MG63 (cell line): ENCODE results near the gene WASF3. TPM values are rescaled to one million over a fixed set of nuclear protein-coding genes. Genes with fewer than 3 reads are reported as not detected.
A peak's percentile ranks its signal among the peaks of the same experiment; 100 is the strongest.
"Not testable (repeated sequence)": the region's sequence is repeated elsewhere in the genome, so short reads cannot be mapped to it uniquely, and the experiment has no call there.

ENCODE experiments used
- DNase-seq: peaks from one replicate; pipeline ENCODE4 v3.0.0-alpha.2; 2020
- H3K27me3 ChIP-seq: fragments of 250-450 bp; sonication (Bioruptor Pico); 2 replicates; pipeline ENCODE4 v1.5.1; 2020; ENCODE audit warnings: mild to moderate bottlenecking, moderate library complexity
- H3K36me3 ChIP-seq: fragments of 250-450 bp; sonication (Bioruptor Pico); 2 replicates; pipeline ENCODE4 v1.5.1; 2020; ENCODE audit warnings: mild to moderate bottlenecking, moderate library complexity
- H3K4me3 ChIP-seq: fragments of 250-450 bp; sonication (Bioruptor Pico); 2 replicates; pipeline ENCODE4 v1.5.1; 2020; ENCODE audit warnings: mild to moderate bottlenecking, moderate library complexity
- H3K9me3 ChIP-seq: fragments of 250-450 bp; sonication (Bioruptor Pico); 2 replicates; pipeline ENCODE4 v1.5.1; 2020; ENCODE audit warnings: mild to moderate bottlenecking, moderate library complexity
- total RNA-seq: library from RNA; depleted of rRNA; stranded (reverse); fragments of >200 nt; shearing (Covaris generic); gene quantifications from 2 replicates; pipeline ENCODE4 v1.2.3, GENCODE V29; 2014; ENCODE audit warnings: low replicate concordance

The WASF3 gene
- total RNA-seq, 1 experiment from 2014 or later: 6.0 TPM

DNA sequence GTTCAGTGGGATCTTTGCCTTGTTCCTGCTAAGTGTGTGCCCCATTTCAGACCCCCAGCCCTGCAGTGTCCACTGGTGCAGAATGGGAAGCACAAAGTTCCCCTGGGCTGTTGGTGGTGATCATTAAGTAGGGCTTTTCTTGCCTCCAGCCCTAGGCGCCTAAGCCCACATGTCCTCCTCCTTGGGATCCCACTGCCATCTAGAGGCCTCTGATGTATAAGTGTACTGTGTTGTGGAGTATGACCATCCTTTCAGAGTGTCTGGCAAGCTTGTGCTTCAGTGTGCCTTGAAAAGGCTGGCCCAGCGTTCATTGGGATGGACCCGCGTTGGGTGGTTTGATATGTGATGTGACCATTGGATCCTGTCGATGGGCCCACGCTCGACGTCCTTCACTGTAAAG, 71.2 kb downstream of the WASF3 start:
- Histone ChIP-seq H3K4me3 (no peak overlapping the region), H3K9me3 (peaks cover 25% of the 10 kb centered on the region), H3K27me3 (no peaks in the 10 kb centered on the region), H3K36me3 (peaks cover 37% of the 10 kb centered on the region)
- no peak for DNase-seq

DNA sequence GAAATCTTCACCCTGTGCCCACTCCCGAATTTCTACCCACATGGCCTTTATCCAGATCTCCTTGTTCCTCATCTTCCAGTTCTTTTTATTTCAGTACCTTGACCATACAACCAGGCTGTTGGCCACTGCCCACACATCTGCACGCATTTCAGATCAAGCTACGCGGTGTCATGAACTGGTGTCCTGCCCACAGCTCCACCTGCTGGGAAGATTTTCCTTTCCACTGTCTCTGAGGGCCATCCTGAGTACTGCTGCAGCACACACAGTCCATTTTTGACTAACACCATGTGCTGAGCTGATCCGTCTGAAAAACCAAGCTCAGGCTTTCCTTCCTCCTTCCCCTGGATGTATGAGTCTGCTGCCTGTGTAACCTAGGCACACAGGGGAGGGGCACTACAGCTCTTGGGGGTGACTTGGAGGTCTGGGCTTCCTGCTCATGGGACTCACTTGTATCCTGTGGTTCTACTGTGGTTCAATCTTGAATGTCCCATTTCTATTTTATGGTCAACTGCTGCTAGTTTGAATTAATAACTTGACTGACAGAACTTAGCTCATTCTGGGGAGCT, 71.9 kb downstream of the WASF3 start:
- H3K27me3 ChIP-seq: no peaks in the 10 kb centered on the region
- peaks cover 21% of the 10 kb centered on the region for H3K9me3 ChIP-seq
- H3K36me3 ChIP-seq: peaks cover 35% of the 10 kb centered on the region
- DNase-seq: no peak
- H3K4me3 ChIP-seq: no peak overlapping the region

DNA sequence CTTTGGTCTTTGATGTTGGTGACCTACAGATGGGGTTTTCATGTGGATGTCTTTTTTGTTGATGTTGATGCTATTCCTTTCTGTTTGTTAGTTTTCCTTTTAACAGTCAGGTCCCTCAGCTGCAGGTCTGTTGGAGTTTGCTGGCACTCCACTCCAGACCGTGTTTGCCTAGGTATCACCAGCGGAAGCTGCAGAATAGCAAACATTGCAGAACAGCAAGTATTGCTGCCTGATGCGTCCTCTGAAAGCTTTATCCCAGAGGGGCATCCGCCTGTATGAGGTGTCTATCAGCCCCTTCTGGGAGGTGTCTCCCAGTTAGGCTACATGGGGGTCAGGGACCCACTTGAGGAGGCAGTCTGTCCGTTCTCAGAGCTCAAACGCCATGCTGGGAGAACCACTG, 78.2 kb downstream of the WASF3 start:
- H3K4me3 ChIP-seq, H3K9me3 ChIP-seq, H3K27me3 ChIP-seq, DNase-seq: not testable (repeated sequence)
- H3K36me3 ChIP-seq: peaks cover 34% of the 10 kb centered on the region

DNA sequence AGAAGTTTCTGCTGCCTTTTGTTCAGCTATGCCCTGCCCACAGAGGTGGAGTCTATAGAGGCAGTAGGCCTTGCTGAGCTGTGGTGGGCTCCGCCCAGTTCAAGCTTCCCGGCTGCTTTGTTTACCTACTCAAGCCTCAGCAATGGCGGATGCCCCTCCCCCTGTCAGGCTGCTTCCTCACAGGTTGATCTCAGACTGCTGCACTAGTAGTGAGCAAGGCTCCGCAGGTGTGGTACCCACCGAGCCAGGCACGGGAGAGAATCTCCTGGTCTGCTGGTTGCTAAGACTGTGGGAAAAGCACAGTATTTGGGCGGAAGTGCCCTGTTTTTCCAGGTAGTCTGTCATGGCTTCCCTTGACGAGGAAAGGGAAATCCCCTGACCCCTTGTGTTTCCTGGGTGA, 78.6 kb downstream of the WASF3 start:
- DNase-seq, H3K27me3 ChIP-seq, H3K4me3 ChIP-seq: not testable (repeated sequence)

DNA sequence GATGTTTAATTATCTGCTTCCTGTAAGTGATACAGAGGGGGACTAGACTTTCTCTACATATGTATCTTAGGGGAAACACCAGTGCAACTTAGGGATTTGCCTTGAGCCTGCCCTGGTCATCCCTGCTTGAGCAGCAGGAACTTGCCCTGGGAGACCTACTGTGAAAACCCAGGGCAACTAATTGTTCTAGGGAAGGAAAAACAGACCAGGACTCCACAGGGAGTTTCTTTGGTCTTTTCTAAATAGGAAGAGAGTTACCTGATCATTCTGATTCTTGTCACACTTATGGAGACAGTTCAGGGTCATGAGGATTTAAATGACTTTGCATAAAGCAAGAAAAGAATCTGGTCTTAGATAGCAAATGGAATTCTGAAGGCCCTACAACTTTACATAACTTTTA, 89.1 kb downstream of the WASF3 start:
- H3K36me3 ChIP-seq: peaks cover 34% of the 10 kb centered on the region
- no peak for DNase-seq
- H3K9me3 ChIP-seq: peaks cover 18% of the 10 kb centered on the region
- H3K27me3 ChIP-seq: no peaks in the 10 kb centered on the region
- no peak overlapping the region for H3K4me3 ChIP-seq

More for the DNA sequence above, 78.6 kb downstream of the WASF3 start:
- H3K36me3 ChIP-seq: peaks cover 36% of the 10 kb centered on the region
- not testable (repeated sequence) for H3K9me3 ChIP-seq

DNA sequence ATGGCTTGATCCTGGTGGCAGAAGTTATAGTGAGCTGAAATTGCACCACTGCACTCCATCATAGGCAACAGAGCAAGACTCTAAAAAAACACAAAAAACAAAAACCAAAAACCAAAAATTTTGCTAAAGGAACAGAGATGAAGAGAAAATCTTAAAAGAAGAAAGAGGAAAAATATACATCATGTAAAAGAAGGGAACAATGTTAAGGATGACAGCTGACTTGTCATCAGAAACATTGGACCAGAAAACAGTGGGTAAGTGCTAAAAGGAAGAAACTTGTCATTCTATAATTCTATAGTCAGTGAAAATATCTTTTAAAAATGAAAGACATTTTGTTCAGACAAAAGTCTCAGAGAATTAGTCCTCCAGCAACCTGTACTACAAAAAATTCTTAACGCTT, 93.8 kb downstream of the WASF3 start:
- Histone ChIP-seq H3K4me3 (no peak overlapping the region), H3K27me3 (no peaks in the 10 kb centered on the region), H3K9me3 (peaks cover 13% of the 10 kb centered on the region), H3K36me3 (peaks cover 22% of the 10 kb centered on the region)
- DNase-seq: no peak

DNA sequence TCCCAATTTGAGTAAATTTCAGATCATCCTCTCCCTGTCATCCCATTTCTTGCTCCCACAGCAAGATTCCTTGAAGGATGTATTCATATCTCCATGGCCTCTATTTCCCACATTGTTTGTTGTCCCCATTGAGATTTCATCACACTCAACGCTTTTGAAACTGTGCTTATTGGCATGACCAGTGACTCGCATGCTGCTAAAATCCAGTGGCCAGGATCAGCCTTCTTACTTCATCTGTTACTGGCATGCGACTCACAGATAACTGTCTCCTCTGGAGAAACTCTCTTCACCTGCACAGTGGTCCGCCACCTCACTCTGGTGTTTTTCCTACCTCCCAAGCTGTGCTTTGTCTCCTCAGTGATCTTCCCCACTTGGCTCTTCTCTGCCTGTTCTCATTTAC, 95.8 kb downstream of the WASF3 start:
- H3K27me3 ChIP-seq: no peaks in the 10 kb centered on the region
- H3K36me3 ChIP-seq: peaks cover 22% of the 10 kb centered on the region
- peak; percentile 21 for DNase-seq
- H3K4me3 ChIP-seq: no peak overlapping the region
- peaks cover 13% of the 10 kb centered on the region for H3K9me3 ChIP-seq

DNA sequence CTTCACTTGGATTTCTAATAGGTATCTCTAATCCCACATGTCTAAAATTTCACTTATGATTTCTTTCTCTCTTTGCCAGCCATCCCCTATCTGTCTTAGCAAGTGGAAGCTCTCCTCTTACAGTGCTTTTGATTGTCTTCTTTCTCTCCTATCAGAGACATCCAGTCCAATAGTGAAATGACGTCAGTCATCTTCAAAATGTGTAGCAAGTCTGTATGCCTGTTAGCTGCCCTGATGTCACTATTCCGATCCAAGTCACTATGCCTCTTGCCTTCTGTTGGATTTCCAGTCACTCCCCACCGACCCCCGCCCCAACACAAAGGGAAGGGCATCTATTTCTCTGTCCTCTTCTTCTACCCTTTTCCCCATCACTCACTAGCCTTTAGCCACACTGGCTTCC, 96.4 kb downstream of the WASF3 start:
- Histone ChIP-seq H3K9me3 (peaks cover 13% of the 10 kb centered on the region), H3K4me3 (no peak overlapping the region), H3K27me3 (no peaks in the 10 kb centered on the region), H3K36me3 (peaks cover 22% of the 10 kb centered on the region)
- no peak for DNase-seq

DNA sequence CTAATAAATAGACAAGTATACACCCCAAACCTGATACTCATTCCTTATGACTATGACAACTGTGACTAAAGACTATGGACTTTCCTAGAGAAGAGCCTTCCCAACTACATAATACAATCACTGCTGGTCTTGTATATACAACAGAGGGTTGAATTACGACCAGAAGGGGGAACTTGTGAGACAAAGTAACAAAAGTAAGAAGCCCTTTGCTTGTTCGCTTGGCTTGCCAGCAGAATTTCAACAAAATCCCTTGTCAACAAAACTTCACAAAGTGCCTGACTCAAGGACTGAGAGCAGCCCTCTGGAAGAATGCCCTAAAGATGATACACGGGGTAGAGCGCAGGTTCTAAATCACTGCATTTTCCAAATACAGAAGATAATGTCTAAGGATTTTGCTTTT, 99.4 kb downstream of the WASF3 start:
- Histone ChIP-seq H3K27me3 (no peaks in the 10 kb centered on the region), H3K9me3 (no peaks in the 10 kb centered on the region; the same call in 1 of the 2 replicates), H3K36me3 (peaks cover 4% of the 10 kb centered on the region), H3K4me3 (no peak overlapping the region)
- no peak for DNase-seq

DNA sequence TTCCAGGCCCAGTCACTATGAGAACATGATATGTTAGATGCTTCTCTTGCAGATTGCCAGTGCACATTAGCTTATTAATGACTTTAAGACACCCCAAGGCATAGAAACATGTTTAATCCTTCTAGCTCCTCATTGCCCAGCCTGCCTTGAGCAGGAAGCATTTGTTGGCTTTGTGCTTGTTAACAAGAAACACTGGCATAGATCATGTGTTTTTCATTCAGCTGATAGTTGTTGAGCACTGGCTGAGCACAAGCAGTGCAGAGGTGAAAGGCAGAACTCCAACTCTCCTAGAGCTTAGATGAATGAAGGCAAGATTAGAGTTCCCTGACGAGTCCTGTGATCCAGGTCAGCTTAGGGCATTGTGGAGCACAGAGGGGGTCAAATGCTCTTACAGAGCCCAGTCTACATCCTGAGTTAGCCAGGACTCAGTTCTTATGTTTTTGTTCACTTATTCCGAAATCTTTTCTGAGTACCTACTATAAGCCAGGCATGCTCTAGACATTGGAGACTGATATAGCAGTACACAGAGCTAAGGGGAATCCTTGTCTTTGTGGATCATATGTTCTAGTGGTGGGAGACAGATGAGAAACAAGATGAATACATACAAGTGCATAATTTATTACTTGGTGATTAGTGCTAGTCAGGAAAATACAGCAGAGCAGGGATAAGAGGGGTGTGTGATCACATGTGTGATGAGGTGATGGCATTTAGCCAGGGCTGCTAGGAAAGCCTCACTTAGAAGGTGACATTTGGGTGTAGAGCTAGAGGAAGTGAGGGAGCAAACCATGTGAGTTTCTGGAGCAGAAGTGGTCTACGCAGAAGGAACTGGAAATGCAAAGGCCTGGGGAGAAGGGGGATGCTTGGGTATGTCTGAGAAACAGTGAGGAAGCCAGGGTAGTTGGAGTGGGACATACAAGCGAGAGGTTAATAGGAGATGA, 101.2 kb downstream of the WASF3 start:
- Histone ChIP-seq H3K27me3 (no peaks in the 10 kb centered on the region), H3K4me3 (no peak overlapping the region), H3K9me3 (no peaks in the 10 kb centered on the region), H3K36me3 (no peaks in the 10 kb centered on the region; the same call in none of the 2 replicates)
- DNase-seq: no peak

DNA sequence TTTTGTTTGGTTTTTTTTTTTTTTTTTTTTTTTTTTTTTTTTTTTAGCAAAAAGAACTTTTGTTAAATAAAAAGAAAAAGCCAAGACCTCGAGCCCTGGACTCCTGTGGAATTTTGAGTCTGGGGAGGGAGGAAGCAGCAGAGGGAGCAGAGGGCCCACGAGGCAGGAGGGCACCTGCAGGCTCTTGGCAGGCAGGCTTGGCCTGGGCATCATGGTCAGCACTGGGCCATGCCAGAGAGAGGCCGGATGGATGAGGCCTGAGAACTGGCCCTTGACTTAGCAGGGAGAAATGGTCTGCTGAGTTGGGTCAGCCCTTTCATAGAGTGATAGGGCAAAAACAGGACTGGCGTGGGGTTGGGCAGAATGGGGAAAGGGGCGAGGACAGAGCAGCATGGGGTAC, 102.7 kb downstream of the WASF3 start:
- Histone ChIP-seq H3K36me3 (no peaks in the 10 kb centered on the region; the same call in none of the 2 replicates), H3K27me3 (no peaks in the 10 kb centered on the region), H3K9me3 (no peaks in the 10 kb centered on the region), H3K4me3 (no peak overlapping the region)
- no peak for DNase-seq

DNA sequence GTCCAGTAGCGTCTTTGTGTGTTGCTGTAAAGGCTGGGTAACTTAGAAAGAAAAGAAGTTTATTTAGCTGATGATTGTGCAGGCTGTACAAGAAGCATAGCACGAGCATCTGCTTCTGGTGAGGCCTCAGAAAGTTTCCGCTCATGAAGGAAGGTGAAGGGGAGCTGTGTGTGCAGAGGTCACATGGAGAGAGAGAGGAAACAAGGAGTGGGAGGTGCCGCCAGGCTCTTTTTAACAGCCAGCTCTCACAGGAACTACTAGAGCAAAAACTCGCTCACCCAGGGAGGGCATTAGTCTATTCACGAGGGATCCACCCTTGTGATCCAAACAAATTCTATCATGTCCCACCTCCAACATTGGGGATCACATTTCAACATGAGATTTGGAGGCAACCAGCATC, 103.3 kb downstream of the WASF3 start:
- no peaks in the 10 kb centered on the region for H3K9me3 ChIP-seq
- no peak overlapping the region for H3K4me3 ChIP-seq
- no peaks in the 10 kb centered on the region for H3K27me3 ChIP-seq
- H3K36me3 ChIP-seq: no peaks in the 10 kb centered on the region; the same call in none of the 2 replicates
- no peak for DNase-seq

DNA sequence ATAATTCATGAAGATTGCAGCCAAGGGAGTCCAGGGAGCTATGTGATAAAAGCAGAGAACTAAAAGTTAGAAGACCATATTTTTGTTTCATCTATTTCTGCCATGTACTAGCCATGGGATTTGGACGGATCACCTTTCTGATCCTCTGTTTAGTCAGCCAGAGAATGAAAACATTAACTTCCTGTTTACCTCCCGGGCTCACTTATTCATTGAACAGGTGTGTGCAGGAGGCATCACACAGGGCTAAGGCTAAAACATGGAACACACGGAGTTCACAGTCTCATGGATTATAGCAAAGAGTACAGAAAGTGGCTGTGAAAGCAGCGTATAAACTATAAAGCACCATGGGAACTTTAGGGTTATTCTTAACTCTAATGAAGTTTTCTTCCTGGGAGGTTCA, 106.3 kb downstream of the WASF3 start:
- no peak overlapping the region for H3K4me3 ChIP-seq
- no peaks in the 10 kb centered on the region for H3K27me3 ChIP-seq
- H3K36me3 ChIP-seq: peaks cover 8% of the 10 kb centered on the region
- no peak for DNase-seq
- H3K9me3 ChIP-seq: no peaks in the 10 kb centered on the region

DNA sequence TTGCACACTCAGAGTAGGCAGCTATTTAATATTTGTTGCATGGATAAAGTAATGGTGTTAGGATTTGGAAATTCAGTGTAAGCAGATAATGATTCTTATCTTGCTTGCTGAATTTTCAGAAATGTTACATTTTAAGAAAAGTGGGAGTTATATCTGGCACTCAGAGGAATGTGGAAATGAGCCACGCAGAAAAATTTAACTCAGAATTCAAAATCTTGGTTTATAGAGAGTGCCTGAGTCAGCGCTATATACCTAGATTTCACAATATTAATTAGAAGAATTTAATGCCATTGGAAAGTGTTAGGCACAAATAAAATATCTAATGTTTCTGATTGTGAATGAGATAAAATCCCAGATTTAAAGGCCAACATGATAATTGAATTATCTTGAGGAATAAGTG, 106.8 kb downstream of the WASF3 start:
- DNase-seq: no peak
- H3K36me3 ChIP-seq: peaks cover 8% of the 10 kb centered on the region
- H3K9me3 ChIP-seq: no peaks in the 10 kb centered on the region
- no peaks in the 10 kb centered on the region for H3K27me3 ChIP-seq
- no peak overlapping the region for H3K4me3 ChIP-seq

DNA sequence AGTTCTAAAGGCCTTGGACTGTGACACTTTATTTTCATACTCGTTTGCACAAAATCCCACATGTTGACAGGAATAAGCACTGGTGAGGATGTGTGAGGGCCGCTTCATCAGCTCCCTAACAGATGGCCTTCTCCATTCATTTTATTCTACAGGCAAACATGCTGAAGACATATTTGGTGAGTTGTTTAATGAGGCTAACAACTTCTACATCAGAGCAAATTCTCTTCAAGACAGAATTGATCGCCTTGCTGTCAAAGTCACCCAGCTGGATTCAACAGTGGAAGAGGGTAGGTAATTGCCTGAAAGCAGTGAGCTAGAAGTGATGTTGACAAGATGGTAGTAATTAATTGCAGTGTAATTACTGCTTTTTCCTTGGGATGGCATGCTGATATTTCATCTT, 107.4 kb downstream of the WASF3 start:
- no peaks in the 10 kb centered on the region for H3K9me3 ChIP-seq
- DNase-seq: no peak
- H3K36me3 ChIP-seq: peaks cover 8% of the 10 kb centered on the region
- H3K4me3 ChIP-seq: no peak overlapping the region
- H3K27me3 ChIP-seq: no peaks in the 10 kb centered on the region

DNA sequence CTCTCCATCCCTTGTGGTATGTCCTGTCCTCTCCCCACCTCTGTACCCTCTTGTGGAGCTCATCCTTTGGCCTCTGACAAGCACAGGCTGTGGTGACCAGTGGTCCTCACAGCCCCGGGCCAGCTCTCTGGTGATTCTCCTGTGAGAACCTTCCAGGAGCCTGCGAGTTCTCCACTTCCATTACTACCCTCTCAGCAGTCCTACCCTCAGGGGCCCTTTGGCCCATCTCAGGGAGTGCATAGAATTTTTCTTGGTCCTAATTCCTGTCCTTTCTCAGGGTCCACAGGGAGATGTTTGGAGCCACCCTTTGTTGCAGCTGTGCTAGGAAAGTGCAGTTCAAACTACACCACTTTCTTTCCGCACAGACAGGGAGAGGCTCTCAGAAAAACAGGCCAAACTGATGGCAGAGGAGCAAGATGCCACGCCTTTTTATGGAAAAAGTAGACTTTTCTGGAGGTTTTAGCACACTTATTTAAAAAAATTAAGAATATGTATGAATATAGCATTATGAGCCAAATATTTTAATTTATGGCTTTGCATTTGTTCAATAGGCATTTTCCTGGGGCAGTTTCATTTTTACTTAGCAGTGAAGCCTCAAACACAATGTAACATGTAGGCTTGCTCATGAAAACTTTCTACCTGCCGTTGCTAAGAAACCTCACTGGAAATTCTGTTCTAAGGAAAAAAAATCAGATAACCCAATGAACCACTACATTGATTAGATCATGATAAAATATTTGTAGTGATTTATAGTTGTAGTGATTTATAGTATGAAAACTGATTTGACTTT, 111.1 kb downstream of the WASF3 start:
- peaks cover 20% of the 10 kb centered on the region for H3K36me3 ChIP-seq
- H3K27me3 ChIP-seq: no peaks in the 10 kb centered on the region
- no peaks in the 10 kb centered on the region for H3K9me3 ChIP-seq
- DNase-seq: no peak
- H3K4me3 ChIP-seq: no peak overlapping the region

DNA sequence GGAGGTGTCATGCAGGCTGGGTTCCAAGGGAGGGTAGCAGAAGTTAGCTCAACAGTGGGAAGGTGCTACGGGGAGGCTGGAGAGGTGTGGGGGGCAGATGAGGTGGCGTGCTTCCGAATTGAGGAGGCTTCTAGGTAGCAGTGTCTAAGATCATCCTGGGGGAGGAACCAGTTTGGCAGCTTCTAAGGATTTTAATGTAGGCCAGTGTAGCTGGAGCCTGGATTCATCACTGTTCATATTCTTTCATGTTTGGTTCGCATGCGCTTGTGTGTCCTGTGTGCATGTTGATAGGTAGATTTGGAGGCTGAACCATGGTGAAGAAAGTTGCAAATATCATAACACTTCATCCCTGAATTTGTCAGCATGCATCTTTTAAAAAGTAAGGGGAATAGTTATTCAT, 116.4 kb downstream of the WASF3 start:
- Histone ChIP-seq H3K9me3 (no peaks in the 10 kb centered on the region), H3K27me3 (no peaks in the 10 kb centered on the region), H3K4me3 (no peak overlapping the region), H3K36me3 (peaks cover 17% of the 10 kb centered on the region)
- no peak for DNase-seq
